DMS53 treated with DMSO at 0.1 percent for 48 hours (cell line): ENCODE results near the gene NOL12.
"Not testable (repeated sequence)": the region's sequence is repeated elsewhere in the genome, so short reads cannot be mapped to it uniquely, and the experiment has no call there.

ENCODE experiments used
- DNase-seq: peaks from one replicate; lab custom pipeline; 2025; ENCODE audit not compliant: unreplicated experiment; lab: John Stamatoyannopoulos, UW

The NOL12 gene

GRCh38 chr22:37678372-37678771 lies 7.8 kb upstream of the NOL12 start:
- no peak for DNase-seq

GRCh38 chr22:37679670-37680069 lies 6.5 kb upstream of the NOL12 start:
- DNase-seq: no peak

GRCh38 chr22:37680191-37680851 lies 5.8 kb upstream of the NOL12 start:
- DNase-seq: no peak

- DNase-seq: no peak
Measured at GRCh38 chr22:37681001-37681424, 5.1 kb upstream of the NOL12 start.

GRCh38 chr22:37681556-37682049 lies 4.5 kb upstream of the NOL12 start:
- DNase-seq: peak; percentile 23

- DNase-seq: no peak
Measured at GRCh38 chr22:37684803-37685615, 1.1 kb upstream of the NOL12 start.

GRCh38 chr22:37690407-37690806 lies 4.3 kb downstream of the NOL12 start:
- no peak for DNase-seq

- DNase-seq: no peak
Measured at GRCh38 chr22:37690901-37691504, 4.9 kb downstream of the NOL12 start.

GRCh38 chr22:37692627-37693285 lies 6.6 kb downstream of the NOL12 start:
- DNase-seq: no peak

GRCh38 chr22:37694131-37694530 lies 8.0 kb downstream of the NOL12 start:
- not testable (repeated sequence) for DNase-seq

GRCh38 chr22:37696260-37696656 lies 10.1 kb downstream of the NOL12 start:
- not testable (repeated sequence) for DNase-seq

GRCh38 chr22:37696657-37697537 lies 10.8 kb downstream of the NOL12 start, which contains the start of gene TRIOBP:
TSS of gene TRIOBP (plus strand) at chr22:37697048. CDS start at chr22:37701366, 4,318 bp downstream.
- peak; percentile 48 for DNase-seq

- no peak for DNase-seq
Measured at GRCh38 chr22:37697538-37697835, 11.3 kb downstream of the NOL12 start.

- DNase-seq: no peak
Measured at GRCh38 chr22:37701141-37701786, 15.1 kb downstream of the NOL12 start.

GRCh38 chr22:37703906-37704305 lies 17.8 kb downstream of the NOL12 start:
- no peak for DNase-seq

GRCh38 chr22:37704645-37705044 lies 18.5 kb downstream of the NOL12 start:
- DNase-seq: no peak

- no peak for DNase-seq
Measured at GRCh38 chr22:37705205-37705604, 19.1 kb downstream of the NOL12 start.

- no peak for DNase-seq
Measured at GRCh38 chr22:37708580-37709444, 22.7 kb downstream of the NOL12 start.

- no peak for DNase-seq
Measured at GRCh38 chr22:37709445-37709765, 23.3 kb downstream of the NOL12 start.
